ENCODE measurements around the gene ST7L.

DNA sequence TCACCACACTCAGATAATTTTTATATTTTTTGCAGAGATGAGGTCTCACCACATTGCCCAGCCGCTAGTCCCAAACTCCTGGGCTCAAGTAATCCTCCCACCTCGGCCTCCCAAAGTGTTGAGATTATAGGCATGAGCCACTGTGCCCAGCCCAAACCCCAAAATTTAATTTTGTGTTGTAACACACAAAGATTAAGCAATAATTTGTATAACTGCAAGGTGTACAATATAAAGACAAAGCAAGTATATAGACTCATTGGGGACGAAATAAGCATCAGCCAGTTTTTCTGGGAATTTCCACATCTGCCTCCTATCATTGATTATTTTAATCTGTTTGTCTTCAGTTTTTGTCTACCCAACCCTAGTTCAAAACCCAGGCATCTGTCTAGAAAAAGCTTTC lies 42.7 kb downstream of the ST7L start:
- TF ChIP-seq CTCF (IDR thresholded peaks at IDR 0.05; ENCODE audit: low read length) (no peak), EZH2 (optimal IDR thresholded peaks at IDR 0.05; ENCODE audit: low read depth, low read length) (no peak)
